Measurements from ENCODE around the gene ZEB1.

DNA sequence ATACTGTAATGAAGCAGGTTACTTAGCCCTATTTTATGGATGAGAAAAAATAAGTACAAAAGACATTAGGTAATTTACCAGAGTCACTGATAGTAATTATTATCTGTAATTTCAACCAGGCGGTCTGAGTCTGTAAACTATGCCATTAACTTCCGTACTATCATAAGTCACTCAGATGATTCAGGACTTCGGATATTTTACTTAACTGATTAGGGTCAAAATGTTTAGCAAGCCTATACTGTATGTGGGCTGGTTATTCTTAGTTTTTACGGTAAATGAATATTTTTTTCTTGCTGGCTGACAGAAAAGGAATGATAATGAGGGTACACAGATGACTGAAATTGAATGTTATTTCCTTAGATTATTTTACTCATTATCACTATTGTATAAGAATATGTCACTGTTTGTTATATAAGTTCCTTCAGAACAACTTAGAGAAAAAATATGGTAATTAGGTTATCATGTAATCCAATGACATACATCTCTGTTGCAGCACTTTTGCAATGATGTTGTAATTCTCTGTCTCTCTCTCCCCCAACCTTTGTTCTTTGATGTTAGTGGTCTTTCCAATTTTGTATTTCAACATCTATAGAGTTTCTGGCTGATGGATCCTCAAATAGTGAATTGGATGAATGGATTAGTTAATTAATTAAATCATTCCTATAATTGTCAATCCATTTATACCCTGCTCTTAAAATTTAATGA, 165.6 kb downstream of the ZEB1 start:
- TF ChIP-seq, protein P1, sequence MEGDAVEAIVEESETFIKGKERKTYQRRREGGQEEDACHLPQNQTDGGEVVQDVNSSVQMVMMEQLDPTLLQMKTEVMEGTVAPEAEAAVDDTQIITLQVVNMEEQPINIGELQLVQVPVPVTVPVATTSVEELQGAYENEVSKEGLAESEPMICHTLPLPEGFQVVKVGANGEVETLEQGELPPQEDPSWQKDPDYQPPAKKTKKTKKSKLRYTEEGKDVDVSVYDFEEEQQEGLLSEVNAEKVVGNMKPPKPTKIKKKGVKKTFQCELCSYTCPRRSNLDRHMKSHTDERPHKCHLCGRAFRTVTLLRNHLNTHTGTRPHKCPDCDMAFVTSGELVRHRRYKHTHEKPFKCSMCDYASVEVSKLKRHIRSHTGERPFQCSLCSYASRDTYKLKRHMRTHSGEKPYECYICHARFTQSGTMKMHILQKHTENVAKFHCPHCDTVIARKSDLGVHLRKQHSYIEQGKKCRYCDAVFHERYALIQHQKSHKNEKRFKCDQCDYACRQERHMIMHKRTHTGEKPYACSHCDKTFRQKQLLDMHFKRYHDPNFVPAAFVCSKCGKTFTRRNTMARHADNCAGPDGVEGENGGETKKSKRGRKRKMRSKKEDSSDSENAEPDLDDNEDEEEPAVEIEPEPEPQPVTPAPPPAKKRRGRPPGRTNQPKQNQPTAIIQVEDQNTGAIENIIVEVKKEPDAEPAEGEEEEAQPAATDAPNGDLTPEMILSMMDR (IDR thresholded peaks at IDR 0.05): no peak
- no peak for TF ChIP-seq POLR2AphosphoS5 (IDR thresholded peaks at IDR 0.05)
- TF ChIP-seq POLR2A (IDR thresholded peaks at IDR 0.05): no peak

Measured in transverse colon (tissue), 4 donors.